Right cardiac atrium (tissue), 5 donors: ENCODE measurements around the gene CEBPA. TPM values are rescaled to one million over a fixed set of nuclear protein-coding genes. Genes with fewer than 3 reads are reported as not detected.
"Not testable (repeated sequence)": the region's sequence is repeated elsewhere in the genome, so short reads cannot be mapped to it uniquely, and the experiment has no call there.

ENCODE experiments used
- ATAC-seq, 2 donors: fragments of 200-7000 bp; cut with Tn5 transposase; one replicate each; pipeline versions ENCODE4 v1.8.0 to v1.9.1; 2020; ENCODE audit warnings: moderate library complexity in 2 of 2, mild to moderate bottlenecking in 1 of 2
- DNase-seq, 3 donors: peaks; one replicate each; pipeline ENCODE4 v3.0.0-alpha.2; 2020
- H3K27ac ChIP-seq: one replicate; pipeline ENCODE4 v1.5.1; 2013; ENCODE audit warnings: mild to moderate bottlenecking, low read length, control low read depth, moderate library complexity
- H3K27me3 ChIP-seq: one replicate; pipeline ENCODE4 v1.6.1; 2013; ENCODE audit not compliant: control insufficient read depth, insufficient read depth
- H3K4me1 ChIP-seq: one replicate; pipeline ENCODE4 v1.6.1; 2013; ENCODE audit warnings: low read length; ENCODE audit not compliant: control insufficient read depth, insufficient read depth
- H3K4me3 ChIP-seq: one replicate; pipeline ENCODE4 v1.5.1; 2013; ENCODE audit warnings: low read length, control low read depth
- H3K9me3 ChIP-seq: one replicate; pipeline ENCODE4 v1.6.1; 2013; ENCODE audit warnings: low read length; ENCODE audit not compliant: control insufficient read depth
- WGBS: extraction: QIAGEN DNeasy Blood & Tissue Kit; methylation state at CpG from one replicate; pipeline ENCODE4 v1.1.7; 2013; 5-methylcytosine and 5-hydroxymethylcytosine counted together
- intact Hi-C, 4 donors: fragments of 100-400 bp; cut with DNase I; formaldehyde crosslinking; loops; one replicate each; pipeline versions ENCODE4 v1.11.0 to v1.14.0; 2022 to 2023
- polyA plus RNA-seq: library from polyadenylated mRNA; stranded (reverse); fragments of 200-250 nt; gene quantifications from one replicate; pipeline ENCODE4 v1.2.3, GENCODE V29; 2013
- total RNA-seq, 4 donors: library from RNA; stranded (reverse); fragmentation: NEBNext Ultra II Directional; extraction: Animal tissue kit (Norgen Biotek cat#: 25700); gene quantifications; one replicate each; pipeline ENCODE4 v1.2.1, GENCODE V29; 2021
- donor health status: healthy with polysubstance abuse.
- donor health status: DM: no; HTN: yes; CAD: no.
- donor health status: DM: no; HTN: no; CAD: no.
- donor health status: DM: no; HTN: yes; CAD: no; lungs with severe emphysema.
- donor health status: DM: yes; HTN: yes; CAD: no.

The CEBPA gene
- total and polyA plus RNA-seq, 5 donors = 2.1 to 8.7 (median 3.4) TPM

DNA sequence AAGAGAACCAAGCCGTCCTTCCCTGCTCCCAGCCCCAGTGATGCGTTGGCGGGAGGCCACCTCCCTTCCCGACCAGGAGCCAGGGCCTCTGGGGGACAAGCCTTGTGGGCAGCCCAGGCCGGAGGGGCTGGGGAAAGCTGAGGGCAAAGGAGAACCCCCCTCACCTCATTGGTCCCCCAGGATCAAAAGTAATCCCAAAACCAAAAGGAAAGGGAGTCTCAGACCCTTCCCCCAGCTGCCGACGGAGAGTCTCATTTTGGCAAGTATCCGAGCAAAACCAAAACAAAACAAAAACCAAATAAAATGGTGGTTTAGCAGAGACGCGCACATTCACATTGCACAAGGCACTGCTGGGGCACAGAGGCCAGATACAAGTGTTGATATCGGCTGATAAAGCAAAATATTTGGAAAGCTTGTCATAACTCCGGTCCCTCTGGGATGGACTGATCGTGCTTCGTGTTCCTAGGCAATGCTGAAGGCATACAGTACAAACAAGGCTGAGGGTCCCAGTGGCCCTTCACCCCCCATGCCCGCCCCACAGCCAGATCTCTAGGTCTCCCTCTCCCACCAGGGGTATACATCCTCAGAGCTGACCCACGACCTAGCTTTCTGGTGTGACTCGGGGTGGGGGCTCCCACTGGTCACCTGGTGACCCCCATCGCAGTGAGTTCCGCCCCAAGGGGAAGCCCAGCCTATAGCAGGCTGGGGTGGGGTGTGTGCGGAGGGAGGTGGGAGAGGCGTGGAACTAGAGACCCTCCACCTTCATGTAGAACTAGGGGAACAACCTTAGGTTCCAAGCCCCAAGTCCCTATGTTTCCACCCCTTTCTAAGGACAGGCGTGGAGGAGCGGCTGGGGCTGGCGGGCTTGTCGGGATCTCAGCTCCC, 2.1 kb downstream of the CEBPA start:
- H3K4me3 ChIP-seq = peak overlapping the region; percentile 71
- no peak for ATAC-seq
- WGBS = 53% methylated on average over 25 of the region's 25 CpGs
- intact Hi-C loops = loop anchor here in 1 of 4 donors (10.0 kb wide), 1 partner anchor 75 kb away; the partner anchor contains the start of gene CEBPG
- no peaks in the 10 kb centered on the region for H3K9me3 ChIP-seq
- no peaks in the 10 kb centered on the region for H3K4me1 ChIP-seq
- no peaks in the 10 kb centered on the region for H3K27me3 ChIP-seq
- peak; percentile 43 to 85 (median 82) for DNase-seq
- no peak overlapping the region for H3K27ac ChIP-seq

DNA sequence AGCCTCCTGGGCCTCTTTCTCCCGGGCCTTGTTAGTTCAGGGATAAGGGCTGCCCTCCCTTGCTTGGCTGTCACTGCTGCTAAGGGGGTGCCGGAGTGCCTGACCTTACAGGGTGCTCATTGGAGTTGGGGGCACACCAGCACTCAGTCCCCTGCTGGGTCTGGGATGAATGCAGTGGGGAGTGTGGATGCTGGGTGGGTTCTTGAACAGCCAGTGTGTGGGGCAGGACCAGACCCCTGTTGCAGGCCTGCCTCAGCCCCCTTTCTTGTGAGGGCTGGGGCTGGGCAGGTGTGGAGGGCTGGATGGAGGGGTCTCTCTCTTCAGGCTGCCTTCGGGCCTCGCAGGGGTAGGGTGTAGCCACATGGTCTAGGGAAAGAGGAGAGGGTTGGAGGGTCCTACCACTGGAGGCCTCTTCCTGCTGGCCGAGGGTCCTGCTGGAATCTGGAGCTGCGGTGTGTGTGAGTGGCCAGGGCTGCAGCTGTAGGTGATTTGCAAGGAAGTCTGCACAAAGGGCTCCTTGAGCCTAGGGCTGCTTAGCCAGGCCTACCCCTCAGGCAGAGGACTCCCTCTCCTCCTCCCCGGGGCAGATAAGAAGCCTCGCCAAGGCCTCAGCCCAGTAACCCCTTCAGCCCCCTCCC, 3.2 kb downstream of the CEBPA start:
- intact Hi-C loops = no loop called here
- H3K4me3 ChIP-seq = no peak overlapping the region
- ATAC-seq (no peak), DNase-seq (peak in 1 of 3 donors; percentile 34)
- no peak overlapping the region for H3K27ac ChIP-seq
- no peaks in the 10 kb centered on the region for H3K9me3 ChIP-seq
- WGBS = 68% methylated on average over 8 of the region's 8 CpGs
- H3K27me3 ChIP-seq = no peaks in the 10 kb centered on the region
- H3K4me1 ChIP-seq = no peaks in the 10 kb centered on the region

DNA sequence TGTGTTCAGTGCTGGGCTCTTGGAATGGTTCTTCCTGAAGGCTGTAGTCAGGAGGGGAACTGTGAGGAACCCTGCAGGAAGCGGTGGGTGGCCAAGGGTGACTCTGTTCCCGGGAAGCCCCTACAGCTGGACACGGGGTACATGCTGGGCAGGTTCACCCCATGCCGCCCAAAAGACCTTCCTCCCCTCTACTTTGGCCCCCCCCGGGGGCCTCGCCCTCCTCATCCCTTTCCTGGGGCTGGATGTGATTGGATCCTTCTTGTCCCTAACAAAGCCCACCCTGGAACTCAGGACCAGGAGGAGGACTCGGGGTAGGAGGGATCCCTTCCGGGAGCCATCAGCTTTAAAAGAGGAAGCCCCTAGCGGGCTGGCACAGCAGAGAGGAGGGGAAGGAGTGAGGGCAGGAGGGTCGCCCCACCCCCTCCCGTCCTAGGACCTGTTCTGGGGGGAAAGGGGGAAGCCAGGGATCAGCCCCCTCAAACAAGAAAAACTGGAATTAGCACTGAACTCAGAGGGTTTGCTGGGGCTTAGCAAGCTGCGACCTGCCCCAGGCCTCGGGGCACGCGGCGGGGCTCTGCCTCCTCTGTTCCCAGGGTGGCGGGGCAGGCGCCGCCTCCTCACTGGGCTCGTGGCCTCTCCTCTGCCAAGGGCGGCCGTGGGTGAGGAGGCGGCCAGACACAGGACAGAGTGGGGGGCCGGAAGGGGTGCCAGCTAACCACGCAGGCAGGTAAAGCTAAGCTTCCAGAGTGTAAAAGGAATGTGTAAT, 4.0 kb downstream of the CEBPA start:
- no peaks in the 10 kb centered on the region for H3K9me3 ChIP-seq
- H3K4me3 ChIP-seq = no peak overlapping the region
- ATAC-seq (no peak), DNase-seq (peak in 2 of 3 donors; percentile 65 to 71)
- H3K4me1 ChIP-seq = no peaks in the 10 kb centered on the region
- 74% methylated on average over 25 of the region's 25 CpGs for WGBS
- intact Hi-C loops = no loop called here
- no peak overlapping the region for H3K27ac ChIP-seq
- no peaks in the 10 kb centered on the region for H3K27me3 ChIP-seq

DNA sequence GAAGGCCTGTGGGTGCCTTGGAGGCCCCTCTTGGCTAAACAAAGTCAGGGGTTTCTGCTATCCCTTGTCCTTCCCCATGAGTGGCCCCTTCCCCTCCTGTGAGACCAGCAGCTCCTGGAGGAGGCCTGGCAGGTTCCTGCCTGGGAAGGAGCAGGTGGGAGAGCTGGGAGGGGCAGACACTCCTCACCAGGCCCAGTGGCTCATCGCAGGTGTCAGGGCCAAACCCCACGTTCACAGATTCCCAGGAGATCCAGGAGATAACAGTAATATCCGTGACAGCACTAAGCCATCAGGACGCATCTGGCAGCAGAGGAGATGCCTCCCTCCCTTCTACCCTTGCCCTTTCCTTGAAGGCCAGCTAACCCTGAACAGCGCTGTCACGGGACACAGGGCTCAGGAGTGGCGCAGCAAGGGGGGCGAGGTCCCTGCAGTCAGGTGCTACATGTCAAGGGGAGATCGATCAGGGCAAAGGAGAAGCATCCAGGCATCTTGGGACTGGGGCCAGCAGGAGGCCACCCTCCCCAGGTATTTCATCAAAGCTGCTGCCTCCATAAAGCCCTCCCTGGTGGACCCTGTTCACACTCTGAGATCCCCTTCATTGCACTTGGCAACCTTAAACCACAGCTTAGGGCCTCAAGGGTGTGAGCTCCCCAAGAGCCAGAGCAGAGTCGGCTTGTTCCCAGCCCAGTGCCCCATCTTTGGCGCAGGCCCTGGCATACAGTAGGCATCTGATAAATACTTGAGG, 4.8 kb downstream of the CEBPA start:
- intact Hi-C loops = no loop called here
- Histone ChIP-seq H3K9me3 (no peaks in the 10 kb centered on the region), H3K4me1 (no peaks in the 10 kb centered on the region), H3K27ac (no peak overlapping the region), H3K4me3 (no peak overlapping the region), H3K27me3 (no peaks in the 10 kb centered on the region)
- WGBS = 71% methylated on average over 11 of the region's 11 CpGs
- no peak for ATAC-seq
- peak in 1 of 3 donors; percentile 33 for DNase-seq

DNA sequence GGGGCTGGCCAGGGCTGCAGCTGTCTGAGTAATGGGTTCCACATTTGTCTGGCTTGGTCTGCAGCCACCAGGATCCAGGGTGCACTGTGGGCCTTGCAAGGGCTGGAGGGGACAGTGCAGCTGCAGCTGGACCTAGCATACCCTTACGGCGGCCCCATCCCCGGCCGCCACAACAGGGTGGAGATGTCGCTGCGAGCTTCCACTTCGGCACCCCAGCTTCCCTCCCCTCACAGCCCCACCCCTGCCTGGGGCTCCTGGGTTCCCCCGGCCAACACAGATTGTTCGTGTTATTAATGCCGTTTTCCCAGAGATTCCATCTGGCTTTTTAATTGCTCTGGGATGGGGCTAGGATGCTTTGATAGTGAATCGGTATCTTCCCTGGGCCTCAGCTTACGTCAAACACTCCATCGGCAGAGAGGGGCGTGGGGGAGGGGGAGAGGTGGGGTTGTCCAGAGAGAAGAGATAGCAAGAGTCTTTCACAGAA, 5.8 kb downstream of the CEBPA start:
- peak in 1 of 3 donors; percentile 40 for DNase-seq
- H3K4me1 ChIP-seq = no peaks in the 10 kb centered on the region

DNA sequence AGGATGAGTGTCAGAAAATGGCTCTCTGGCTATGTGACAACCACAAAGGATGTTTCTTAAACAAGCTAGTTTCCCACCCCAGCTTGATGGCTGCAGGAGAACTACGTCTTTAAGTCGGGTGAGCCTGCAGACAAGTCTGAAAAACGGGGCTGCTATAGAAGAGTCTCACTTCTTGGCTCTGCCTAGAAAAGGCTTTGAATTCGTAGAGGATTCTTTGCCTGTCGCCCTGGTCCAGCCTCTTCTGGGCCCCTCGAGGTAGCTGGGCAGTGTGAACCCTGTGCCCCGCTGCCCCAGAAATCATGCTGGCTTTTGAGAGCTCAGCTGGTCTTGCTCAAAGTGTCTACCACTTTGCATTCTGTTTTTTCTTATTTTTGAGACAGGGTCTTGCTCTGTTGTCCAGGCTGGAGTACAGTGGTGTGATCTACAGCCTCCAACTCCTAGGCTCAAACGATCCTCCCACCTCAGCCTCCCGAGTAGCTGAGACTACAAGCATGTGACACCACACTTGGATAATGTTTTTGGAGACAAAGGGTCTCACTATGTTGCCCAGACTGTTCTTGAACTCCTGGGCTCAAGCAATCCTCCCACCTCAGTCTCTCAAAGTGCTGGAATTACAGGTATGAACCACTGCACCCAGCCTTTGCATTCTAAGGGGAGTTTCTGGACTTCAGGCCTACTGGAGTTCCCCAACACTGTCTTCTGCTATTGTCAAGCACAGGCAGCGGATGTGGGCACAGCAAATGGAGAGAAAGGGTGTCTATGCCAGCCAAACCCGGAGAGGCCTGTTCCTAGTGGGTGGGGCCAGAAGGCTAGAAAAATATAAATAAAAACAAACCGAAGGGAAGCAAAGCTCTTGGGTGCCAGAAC, 6.5 kb downstream of the CEBPA start:
- no peak overlapping the region for H3K27ac ChIP-seq
- H3K9me3 ChIP-seq = no peaks in the 10 kb centered on the region
- no peaks in the 10 kb centered on the region for H3K4me1 ChIP-seq
- ATAC-seq = no peak
- no peak overlapping the region for H3K4me3 ChIP-seq
- WGBS = 76% methylated on average over 12 of the region's 12 CpGs
- intact Hi-C loops = no loop called here
- H3K27me3 ChIP-seq = no peaks in the 10 kb centered on the region
- no peak for DNase-seq

More for the DNA sequence above, 5.8 kb downstream of the CEBPA start:
- H3K27me3 ChIP-seq = no peaks in the 10 kb centered on the region
- H3K9me3 ChIP-seq = no peaks in the 10 kb centered on the region
- ATAC-seq = no peak
- intact Hi-C loops = no loop called here
- no peak overlapping the region for H3K4me3 ChIP-seq
- WGBS = 60% methylated on average over 14 of the region's 14 CpGs
- H3K27ac ChIP-seq = no peak overlapping the region

DNA sequence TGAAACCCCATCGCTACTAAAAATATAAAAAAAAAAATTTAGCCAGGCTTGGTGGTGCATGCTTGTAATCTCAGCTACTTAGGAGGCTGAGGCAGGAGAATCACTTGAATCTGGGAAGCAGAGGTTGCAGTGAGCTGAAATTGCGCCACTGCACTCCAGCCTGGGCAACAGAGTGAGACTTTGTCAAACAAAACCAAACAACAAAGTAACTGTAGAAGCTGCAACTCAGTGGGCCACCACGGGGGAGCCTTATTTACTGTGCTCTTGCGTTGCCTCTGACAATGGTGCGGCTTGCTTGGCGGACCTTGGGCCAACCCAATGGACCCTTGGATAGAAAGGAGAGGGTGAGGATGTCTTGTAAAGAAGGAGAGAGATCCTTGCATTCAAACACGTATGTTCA, 7.3 kb downstream of the CEBPA start:
- H3K9me3 ChIP-seq, intact Hi-C loops, H3K4me3 ChIP-seq, ATAC-seq, H3K27ac ChIP-seq, H3K27me3 ChIP-seq, H3K4me1 ChIP-seq: not testable (repeated sequence)
- DNase-seq = peak in 1 of 3 donors; percentile 26
- WGBS = 92% methylated on average over 7 of the region's 7 CpGs

DNA sequence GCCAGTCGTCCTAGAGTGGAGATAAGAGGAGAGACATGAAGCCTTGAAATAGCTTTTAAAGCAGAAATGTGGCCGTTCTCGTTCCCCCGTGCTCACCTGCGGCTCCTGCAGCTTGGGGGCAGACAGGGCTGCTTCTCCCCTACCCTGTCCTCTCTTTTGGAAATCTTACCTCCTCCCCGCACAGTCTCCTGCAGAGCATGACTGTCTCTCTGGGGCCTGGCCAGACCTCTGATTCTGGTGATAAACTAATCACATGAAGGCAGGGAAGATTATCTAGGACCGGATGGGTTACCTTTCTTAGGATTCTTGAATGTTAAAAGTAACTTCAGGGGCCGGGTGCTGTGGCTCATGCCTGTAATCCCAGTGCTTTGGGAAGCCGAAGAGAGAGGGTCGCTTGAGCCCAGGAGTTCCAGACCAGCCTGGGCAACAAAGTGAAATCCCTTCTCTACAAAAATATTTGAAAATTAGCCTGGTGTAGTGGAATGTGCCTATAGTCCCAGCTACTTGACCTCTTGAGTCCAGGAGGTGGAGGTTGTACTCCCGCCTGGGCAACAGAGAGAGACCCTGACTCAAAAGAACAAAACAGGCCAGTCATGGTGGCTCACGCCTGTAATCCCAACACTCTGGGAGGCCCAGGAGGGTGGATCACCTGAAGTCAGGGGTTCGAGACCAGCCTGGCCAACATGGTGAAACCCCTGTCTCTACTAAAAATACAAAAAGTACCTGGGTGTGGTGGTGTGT, 8.1 kb downstream of the CEBPA start:
- DNase-seq = no peak
- WGBS = 67% methylated on average over 13 of the region's 13 CpGs
- Histone ChIP-seq H3K27me3 (no peaks in the 10 kb centered on the region), H3K4me3 (no peak overlapping the region), H3K27ac (no peak overlapping the region), H3K4me1 (no peaks in the 10 kb centered on the region), H3K9me3 (no peaks in the 10 kb centered on the region)
- ATAC-seq = no peak
- intact Hi-C loops = no loop called here

DNA sequence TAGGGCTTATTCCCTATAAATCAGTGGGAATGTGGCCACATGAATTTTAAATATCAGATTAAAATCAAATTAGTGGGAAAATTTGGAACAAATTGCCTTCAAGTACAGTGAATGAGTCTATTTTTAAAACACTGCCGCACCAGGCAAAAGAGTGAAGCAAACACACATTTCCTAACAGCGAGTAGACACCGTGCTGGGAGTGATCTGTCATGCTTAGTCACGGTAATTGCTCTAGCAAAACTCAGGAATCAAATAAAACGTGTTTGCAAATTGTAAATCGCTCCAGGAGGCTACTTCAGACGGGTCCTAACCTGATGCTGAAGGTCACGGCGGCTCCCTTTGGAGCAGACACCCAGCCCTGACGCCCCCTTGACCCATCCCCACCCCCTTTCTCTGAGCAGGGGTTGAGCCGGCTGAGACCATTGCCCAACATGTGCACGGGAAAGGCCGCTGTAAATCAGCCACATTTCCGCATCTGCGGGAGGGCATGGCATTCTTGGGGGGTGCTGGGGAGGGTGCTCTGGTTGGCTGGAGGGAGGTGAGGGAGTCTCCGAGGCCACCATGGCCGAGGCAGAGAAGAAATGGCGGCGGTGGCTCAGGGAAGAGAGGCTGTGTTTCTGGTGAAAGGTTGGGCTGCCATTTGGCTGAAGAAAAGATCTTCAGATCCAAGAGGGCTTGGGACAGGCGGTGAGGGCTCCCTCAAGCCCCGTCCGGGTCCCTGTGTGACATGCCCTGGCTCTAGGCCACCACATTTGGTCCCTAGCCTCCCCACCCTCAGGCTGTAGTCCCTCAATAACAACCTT, 8.9 kb downstream of the CEBPA start:
- Histone ChIP-seq H3K27me3 (no peaks in the 10 kb centered on the region), H3K27ac (no peak overlapping the region), H3K4me1 (no peaks in the 10 kb centered on the region), H3K9me3 (no peaks in the 10 kb centered on the region), H3K4me3 (no peak overlapping the region)
- ATAC-seq = peak; percentile 46 to 58
- intact Hi-C loops = no loop called here
- 47% methylated on average over 22 of the region's 22 CpGs for WGBS
- peak in 1 of 3 donors; percentile 51 for DNase-seq
